HG02642 (cell line): ENCODE results near the gene ONECUT2.
"Not testable (repeated sequence)": the region's sequence is repeated elsewhere in the genome, so short reads cannot be mapped to it uniquely, and the experiment has no call there.

Source experiments
- ATAC-seq: cut with Tn5 transposase; IDR thresholded peaks from one replicate; pipeline ENCODE4 v1.9.1; 2021; ENCODE audit warnings: mild to moderate bottlenecking; ENCODE audit not compliant: unreplicated experiment, poor library complexity

ONECUT2 gene

DNA sequence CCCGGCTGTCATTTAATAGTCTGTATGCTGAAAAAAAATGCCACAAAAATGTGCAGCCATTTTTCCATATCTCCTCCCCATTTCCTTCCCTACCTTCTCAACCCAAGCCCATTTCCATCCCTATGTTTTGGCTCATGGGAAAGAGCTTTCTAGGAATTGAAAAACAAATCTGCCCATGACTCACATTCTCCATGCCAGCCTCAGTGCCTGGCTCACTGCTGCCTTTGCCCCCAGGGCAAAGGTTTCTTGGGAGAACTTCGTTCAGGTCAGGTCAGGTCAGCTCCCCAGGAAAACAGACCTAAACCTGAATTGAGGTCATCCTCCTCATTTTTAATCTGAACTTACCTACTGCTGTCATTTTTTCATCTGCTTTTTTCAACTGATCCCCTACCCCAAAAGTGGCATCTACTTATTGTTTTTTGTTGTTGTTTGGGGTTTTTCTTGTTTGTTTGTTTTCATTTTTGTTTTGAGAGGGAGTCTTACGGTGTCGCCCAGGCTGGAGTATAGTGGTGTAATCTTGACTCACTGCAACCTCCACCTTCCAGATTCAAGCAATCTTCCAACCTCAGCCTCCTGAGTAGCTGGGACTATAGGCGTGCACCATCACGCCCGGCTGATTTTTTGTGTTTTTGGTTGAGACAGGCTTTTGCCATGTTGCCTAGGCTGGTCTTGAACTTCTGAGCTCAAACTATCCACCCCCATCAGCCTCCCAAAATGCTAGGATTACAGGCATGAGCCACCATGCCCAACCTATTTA is 84.7 kb downstream of the ONECUT2 start:
- no peak for ATAC-seq

DNA sequence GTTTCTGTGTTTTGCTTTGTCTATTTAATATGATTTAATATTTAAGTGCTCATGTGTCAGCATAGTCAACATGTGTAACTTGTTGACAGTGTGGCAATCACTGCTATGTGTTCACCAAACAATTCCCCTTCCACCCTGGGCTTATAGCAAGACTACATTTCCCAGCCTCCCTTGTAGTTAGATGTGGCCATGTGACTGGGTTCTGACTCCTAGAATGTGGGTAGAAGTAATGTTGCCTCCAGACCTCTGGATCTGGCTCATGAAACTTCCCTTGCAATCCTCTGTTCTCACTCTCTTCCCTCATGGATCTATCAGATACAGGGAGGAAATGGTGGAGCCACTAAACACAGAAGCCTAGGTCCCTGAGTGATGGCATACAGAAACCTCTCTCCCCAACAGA is 87.2 kb downstream of the ONECUT2 start:
- not testable (repeated sequence) for ATAC-seq

DNA sequence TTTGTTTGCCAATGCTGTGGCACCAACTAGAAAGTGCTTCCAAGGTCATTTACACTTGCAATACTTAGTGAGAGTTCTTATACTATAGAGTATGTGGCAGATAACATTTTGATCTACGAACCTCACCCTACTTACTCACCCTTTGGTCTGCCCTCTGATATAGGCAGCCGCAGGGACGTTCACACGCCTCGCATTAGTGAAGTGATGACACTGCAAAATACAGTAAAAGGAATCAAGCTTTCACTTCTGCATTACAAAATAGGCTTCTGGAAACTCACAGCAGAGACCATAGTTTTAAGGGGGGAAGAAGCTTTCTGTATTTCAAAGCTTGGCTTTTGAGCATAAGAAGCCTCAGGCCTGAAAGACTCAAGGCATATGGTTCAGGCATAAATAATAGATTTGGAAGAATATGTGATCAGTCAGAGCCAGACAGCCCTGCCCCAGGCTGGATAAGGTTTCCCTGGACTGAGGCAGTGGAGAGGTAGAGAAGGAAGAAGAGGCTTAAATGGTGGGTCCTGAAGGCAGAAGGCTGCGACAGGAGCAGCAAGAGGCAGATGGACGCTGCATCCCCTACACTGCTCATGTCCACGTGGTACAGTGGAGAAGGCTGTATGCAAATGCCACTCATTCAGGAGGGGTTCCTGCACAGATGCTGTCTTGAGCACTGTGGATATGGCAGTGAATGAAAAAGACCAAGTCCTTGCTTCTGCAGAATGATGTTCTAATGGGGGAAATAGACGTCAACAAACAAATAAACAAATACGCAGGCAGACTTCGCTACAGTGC is 88.2 kb downstream of the ONECUT2 start:
- ATAC-seq, result no peak

DNA sequence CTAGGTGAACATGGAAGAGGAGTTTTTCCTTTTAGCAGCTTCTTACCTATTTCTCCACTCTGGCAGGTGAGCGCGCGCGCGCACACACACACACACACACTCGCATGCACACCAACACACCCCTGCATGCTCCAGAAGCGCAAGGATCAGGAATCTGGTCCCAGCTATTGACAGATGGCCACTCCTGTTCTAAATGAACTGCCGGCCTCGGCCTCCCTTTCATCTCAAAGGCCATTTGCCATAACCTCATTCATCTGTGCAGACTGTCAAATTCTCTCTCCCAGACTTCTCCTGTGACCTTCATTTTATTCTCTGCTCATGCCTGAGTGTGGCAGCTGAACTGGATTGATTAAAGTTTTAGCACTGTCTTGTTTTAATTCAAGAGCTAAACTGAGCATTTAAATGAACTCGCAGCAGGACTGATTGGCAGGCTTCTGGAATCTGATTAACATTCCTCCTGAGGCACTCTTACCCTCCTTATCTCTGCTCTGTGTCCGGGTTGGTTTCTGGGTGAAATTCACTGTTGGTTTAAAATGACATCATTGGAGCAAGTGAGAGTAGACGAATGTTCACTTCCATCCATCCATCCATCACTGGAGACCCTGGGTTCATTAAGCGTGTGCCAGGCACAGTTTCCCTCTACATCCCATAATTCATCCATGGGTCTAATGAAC is 92.5 kb downstream of the ONECUT2 start:
- no peak for ATAC-seq

DNA sequence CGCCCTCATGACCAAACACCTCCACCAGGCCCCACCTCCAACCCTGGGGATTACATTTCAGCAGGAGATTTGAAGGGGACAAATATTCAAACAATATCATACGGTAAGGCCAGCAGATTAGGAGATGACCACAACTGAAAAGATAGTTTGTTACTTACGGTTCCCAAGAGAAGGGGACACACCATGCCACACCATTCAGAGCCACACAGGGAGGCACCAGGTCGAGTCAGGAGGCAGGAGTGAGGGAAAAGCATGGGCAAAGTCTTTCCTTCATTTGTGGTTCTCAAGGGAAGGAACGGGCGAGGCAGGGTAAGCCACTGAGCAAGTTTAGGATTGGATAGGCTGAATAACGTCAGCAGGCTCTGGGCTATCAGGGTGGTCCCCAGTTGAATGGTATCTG is 94.0 kb downstream of the ONECUT2 start:
- no peak for ATAC-seq

DNA sequence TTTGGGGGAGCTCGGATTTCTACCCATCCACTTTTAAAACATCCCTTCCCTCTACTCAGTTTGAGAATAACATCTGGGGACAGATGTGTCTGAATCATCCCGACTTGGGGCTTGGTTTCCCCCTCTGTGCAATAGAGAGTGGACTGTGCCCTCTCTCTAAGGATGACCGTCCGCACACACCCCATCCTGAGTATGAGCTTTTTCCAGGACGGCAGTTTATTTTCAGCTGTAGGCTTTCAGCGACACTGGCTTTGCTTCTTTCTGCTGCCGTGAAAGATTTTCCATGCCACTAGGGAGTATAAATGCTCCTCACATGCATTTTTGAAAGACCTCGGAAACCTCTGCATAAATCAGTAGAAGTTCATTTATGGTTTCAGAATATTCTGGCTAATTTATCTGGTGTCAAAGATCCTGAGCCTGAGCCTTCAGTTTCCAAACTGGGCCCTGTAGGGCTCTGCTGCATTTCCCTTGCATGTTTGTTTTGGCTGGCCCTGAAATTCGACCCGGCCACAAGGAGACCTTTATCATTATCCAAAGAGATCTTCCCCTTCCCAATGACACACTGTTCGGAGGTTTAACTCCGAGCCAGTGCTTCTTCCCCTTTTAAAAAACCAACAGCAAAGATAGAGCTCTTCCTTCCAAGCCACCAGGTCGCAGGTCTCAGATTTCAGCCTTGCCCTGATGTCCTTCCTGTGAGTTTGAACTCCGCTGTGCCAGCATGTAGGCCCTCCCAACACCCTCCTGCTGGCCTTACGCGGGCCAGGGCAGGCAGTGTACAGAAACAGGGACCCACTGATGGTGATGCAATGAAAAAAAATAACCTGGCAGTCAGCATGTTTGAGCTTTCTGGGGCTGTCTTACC is 98.1 kb downstream of the ONECUT2 start:
- no peak for ATAC-seq

DNA sequence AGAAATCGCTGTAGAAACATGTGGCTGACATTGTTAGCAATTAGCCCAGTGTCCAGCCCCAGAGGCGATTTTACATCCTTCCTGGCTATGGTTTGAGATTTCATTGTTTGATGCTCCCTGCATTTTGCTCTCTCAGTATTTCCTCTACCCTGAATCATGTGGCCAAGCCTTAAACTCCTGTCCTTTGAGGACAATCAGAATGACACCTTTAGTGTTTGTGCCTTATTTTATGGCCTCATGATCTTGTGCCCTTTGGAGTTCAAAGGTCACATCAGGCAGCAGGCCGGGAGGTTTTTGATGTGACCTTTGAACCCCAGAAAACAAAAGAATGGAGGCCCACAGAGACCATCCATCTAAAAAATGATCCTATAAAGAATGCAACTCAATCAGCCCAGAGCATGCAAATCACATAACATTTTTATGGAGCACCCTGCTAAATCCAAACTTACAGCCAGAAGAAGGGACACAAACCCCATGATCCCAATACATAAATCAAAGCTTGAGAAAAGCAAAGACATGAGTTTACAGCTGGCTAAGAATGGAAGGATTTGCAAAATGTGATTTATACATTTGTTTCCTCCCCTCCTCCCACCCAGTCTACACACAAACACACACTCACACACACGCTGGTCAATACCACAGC is 98.8 kb downstream of the ONECUT2 start:
- no peak for ATAC-seq

DNA sequence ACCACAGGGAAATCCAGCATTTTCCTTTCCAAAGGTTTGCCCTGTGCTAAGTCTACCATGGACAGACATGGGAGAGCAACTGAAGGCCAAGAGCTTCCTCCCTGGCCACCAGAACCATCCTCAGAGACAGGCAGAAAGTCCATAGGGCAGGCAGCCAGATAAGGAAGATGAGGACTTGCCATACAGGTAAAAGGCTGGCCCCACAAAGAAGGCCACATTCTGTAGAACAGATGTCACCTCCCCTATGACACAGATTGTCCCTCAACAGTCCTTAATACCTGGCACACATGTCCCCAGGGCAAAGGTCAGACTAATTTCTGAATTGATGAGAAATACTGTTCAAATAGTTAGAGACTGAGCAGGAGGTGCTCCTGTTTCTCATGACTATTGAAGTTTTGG is 99.3 kb downstream of the ONECUT2 start:
- no peak for ATAC-seq

DNA sequence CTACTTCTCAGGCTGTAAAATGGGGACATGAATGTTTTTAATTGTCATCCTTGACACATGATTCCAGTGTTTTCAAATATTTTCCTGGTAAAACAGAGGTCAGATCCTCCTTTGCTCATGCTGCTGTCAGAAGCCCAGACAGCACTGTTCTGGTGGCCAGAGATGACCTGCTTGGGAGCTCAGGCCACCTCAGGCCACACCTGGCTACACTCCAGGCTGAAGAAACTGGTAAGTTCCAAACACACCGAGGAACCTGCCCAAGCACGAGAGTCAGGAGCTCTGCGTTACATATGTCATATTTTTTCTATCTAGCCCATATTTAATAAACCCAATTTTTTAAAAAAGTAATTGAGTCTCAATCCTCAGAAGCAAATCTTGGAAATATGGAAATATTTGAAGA is 103.4 kb downstream of the ONECUT2 start:
- ATAC-seq, result no peak

DNA sequence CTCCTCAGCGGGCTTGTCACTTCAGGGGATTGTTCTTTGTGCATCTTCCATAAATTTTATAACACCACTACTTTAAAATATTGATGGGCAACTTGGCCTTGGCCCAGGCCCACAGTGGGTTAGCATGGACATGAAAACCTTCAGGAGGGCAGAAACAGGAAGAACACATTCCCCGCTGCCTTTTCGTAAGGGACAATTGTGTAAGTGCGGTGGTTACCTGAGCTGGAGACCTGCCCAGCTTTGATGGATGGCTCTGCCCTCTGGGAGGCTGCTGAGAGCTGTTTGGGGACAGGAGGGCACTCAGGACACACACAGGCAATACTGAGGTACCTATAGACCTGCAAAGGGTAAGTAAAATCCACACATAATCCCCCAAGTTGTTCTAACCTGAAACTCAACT is 104.5 kb downstream of the ONECUT2 start:
- ATAC-seq, result no peak
